PFSK-1 (cell line): ENCODE measurements around the gene MAP4K4.

ENCODE experiments used
- FOXP2 ChIP-seq: optimal IDR thresholded peaks from 2 replicates; pipeline ENCODE3; 2011; ENCODE audit warnings: borderline replicate concordance, control low read depth, inconsistent platforms; ENCODE audit not compliant: insufficient read depth; ENCODE audit errors: extremely low read length, extremely low read depth
- POLR2AphosphoS5 ChIP-seq: IDR thresholded peaks from 2 replicates; pipeline ENCODE4 v1.6.1; 2012; ENCODE audit warnings: low read depth, mild to moderate bottlenecking, control low read depth, low read length, moderate library complexity
- SIN3A ChIP-seq: IDR thresholded peaks from 2 replicates; pipeline ENCODE4 v1.6.1; 2012; ENCODE audit warnings: mild to moderate bottlenecking, low read length, moderate library complexity, borderline replicate concordance; ENCODE audit not compliant: insufficient read depth
- TAF1 ChIP-seq: IDR thresholded peaks from 2 replicates; pipeline ENCODE4 v1.6.1; 2012; ENCODE audit warnings: low read length, control low read depth, borderline replicate concordance; ENCODE audit not compliant: insufficient read depth
- TF ChIP-seq, protein P1 (sequence below), 2 experiments: IDR thresholded peaks; 2 replicates each; pipeline versions ENCODE4 v1.6.1 to v1.8.0; 2011 to 2012; ENCODE audit warnings: low read depth in 2 of 2, low read length in 2 of 2, control low read depth in 1 of 2, inconsistent platforms in 1 of 2, mild to moderate bottlenecking in 1 of 2, moderate library complexity in 1 of 2; ENCODE audit not compliant: insufficient read depth in 1 of 2

DNA sequence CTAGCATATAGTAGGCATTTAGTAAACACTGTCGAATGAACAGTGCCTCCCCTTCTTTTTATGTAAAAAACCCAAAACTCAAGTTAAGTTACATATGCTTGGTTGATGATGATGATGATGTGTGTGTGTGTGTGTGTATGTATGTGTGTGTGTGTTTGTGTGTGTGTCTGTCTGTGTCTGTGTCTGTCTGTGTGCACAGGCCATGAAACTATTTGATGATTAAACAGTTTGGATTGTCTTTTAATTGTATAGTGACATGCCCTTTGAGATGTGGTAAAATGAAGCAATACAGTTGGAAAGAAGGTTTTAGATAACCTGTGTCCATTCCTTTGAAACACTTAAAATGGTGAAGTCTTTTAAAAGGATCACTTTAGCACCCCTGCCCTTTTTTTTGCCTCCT lies 105.6 kb downstream of the MAP4K4 start:
- TF ChIP-seq TAF1 (no peak), FOXP2 (no peak), POLR2AphosphoS5 (no peak), SIN3A (no peak)
- TF ChIP-seq, protein P1, sequence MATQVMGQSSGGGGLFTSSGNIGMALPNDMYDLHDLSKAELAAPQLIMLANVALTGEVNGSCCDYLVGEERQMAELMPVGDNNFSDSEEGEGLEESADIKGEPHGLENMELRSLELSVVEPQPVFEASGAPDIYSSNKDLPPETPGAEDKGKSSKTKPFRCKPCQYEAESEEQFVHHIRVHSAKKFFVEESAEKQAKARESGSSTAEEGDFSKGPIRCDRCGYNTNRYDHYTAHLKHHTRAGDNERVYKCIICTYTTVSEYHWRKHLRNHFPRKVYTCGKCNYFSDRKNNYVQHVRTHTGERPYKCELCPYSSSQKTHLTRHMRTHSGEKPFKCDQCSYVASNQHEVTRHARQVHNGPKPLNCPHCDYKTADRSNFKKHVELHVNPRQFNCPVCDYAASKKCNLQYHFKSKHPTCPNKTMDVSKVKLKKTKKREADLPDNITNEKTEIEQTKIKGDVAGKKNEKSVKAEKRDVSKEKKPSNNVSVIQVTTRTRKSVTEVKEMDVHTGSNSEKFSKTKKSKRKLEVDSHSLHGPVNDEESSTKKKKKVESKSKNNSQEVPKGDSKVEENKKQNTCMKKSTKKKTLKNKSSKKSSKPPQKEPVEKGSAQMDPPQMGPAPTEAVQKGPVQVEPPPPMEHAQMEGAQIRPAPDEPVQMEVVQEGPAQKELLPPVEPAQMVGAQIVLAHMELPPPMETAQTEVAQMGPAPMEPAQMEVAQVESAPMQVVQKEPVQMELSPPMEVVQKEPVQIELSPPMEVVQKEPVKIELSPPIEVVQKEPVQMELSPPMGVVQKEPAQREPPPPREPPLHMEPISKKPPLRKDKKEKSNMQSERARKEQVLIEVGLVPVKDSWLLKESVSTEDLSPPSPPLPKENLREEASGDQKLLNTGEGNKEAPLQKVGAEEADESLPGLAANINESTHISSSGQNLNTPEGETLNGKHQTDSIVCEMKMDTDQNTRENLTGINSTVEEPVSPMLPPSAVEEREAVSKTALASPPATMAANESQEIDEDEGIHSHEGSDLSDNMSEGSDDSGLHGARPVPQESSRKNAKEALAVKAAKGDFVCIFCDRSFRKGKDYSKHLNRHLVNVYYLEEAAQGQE (IDR thresholded peaks at IDR 0.05; ENCODE audit: insufficient read depth in 1 of 2, low read depth in 2 of 2, low read length in 2 of 2), result no peak
